Transverse colon (tissue), 3 donors: ENCODE results near the gene HIVEP1.

Source experiments
- POLR2A ChIP-seq: fragments of 450-650 bp; IDR thresholded peaks from one replicate; pipeline ENCODE4 v1.6.1; 2016; ENCODE audit warnings: antibody characterized with exemption, mild to moderate bottlenecking, moderate library complexity
- TF ChIP-seq, protein P1 (sequence below), 5 experiments: fragments of 200-600 bp in 3 of 5; fragments of 450-650 bp in 2 of 5; sonication (generic) in 3 of 5; IDR thresholded peaks; 1 replicate in 2 of 5; 2 replicates in 3 of 5; pipeline ENCODE4 v1.5.1; 2016 to 2017; ENCODE audit warnings: antibody characterized with exemption in 5 of 5, inconsistent platforms in 3 of 5, mild to moderate bottlenecking in 2 of 5, moderate library complexity in 1 of 5

- TF ChIP-seq, protein P1, sequence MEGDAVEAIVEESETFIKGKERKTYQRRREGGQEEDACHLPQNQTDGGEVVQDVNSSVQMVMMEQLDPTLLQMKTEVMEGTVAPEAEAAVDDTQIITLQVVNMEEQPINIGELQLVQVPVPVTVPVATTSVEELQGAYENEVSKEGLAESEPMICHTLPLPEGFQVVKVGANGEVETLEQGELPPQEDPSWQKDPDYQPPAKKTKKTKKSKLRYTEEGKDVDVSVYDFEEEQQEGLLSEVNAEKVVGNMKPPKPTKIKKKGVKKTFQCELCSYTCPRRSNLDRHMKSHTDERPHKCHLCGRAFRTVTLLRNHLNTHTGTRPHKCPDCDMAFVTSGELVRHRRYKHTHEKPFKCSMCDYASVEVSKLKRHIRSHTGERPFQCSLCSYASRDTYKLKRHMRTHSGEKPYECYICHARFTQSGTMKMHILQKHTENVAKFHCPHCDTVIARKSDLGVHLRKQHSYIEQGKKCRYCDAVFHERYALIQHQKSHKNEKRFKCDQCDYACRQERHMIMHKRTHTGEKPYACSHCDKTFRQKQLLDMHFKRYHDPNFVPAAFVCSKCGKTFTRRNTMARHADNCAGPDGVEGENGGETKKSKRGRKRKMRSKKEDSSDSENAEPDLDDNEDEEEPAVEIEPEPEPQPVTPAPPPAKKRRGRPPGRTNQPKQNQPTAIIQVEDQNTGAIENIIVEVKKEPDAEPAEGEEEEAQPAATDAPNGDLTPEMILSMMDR (IDR thresholded peaks at IDR 0.05): no peak
- TF ChIP-seq POLR2A: no peak
Measured at GRCh38 chr6:12058172-12058961, 46.3 kb downstream of the HIVEP1 start.
